Measurements from ENCODE around the gene LNPK.

GRCh38 chr2:175877845-175878544, 124.1 kb downstream of the LNPK start:
- TF ChIP-seq EZH2 (IDR thresholded peaks at IDR 0.05; ENCODE audit: low read length, unreplicated experiment) = no peak
- TF ChIP-seq CTCF (conservative IDR thresholded peaks at IDR 0.05; ENCODE audit: low read depth, low read length) = no peak
